NCI-H2196 treated with DMSO at 0.1 percent for 48 hours (cell line): ENCODE results near the gene ST6GALNAC6.

Source experiments
- DNase-seq: peaks from one replicate; lab custom pipeline; 2025; ENCODE audit not compliant: unreplicated experiment; lab: John Stamatoyannopoulos, UW

Gene ST6GALNAC6

DNA sequence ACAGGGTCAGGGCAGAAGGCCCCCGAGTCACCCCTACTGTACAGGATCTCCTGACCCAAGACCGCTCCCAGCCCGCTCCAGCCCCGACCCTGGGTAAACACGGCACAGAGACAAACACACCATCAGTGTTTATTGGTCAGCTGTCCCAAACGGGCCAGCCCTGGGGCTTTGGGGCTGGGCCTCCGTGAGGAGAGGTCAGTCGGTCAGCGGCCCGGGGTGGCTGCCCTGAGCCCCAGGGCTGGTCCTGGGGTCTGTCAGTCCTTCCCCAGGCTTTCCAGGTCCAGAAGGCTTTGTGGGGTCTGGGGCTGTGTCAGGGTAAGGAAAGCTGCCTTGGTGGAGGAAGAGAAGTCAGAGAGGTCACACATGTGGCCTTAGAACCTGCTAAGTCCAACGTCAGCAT, 35.6 kb upstream of the ST6GALNAC6 start:
- no peak for DNase-seq

DNA sequence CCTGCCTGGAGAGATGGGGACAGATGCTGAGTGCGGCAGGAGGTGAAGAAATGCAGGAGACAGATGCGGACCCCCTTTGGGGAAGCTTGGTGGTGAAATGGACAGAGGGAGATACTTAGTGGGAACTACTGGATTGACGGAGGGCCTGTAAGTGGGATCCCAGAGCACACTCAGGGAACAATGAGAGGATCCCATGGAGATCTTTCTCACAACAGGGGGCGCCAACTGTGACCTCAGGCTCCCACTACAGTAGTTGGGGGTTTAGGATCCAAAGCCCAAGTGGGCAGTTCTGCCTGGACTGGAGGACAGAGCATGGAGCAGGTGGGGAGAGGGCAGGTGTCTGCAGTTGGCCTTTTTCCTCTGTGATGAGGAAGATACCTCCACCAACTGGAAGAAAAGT, 34.8 kb upstream of the ST6GALNAC6 start:
- DNase-seq, result no peak

DNA sequence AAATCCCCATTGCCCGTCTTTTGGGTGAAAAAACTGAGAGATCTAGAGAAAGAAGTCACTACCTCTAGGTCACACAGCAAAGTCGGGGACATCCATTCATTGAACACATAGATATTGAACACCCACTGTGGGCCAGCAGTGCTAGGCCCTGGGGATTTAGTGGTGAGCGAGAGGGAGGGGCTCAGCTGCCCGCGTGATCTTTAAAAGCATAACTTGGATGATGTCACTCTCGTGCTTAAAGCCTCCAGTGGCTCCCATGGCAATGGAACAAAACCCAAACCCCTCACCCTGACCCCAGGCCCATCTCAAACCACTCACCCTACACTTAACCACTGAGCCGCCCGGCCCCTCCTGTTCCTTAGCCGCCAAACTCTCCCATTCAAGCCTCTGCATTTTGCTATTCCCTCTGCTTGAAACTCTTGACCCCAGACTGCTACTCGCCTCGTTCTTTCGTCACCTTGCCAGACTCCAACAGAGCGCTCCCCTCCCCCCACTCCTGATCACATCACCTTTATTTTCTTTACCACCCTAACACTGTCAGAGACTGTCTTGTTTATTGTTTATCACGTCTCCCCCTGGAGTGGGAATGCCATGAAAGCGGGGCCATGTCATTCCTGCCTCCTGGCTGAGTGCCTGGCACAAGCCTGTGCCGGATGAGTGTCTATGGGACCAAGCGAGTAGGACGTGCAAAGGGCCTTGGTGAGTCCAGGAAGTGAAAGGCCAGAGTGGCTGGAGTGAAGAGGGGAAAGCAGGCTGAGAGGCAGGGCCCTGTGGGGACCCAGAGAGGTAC, 31.9 kb upstream of the ST6GALNAC6 start:
- DNase-seq, result peak; percentile 78

DNA sequence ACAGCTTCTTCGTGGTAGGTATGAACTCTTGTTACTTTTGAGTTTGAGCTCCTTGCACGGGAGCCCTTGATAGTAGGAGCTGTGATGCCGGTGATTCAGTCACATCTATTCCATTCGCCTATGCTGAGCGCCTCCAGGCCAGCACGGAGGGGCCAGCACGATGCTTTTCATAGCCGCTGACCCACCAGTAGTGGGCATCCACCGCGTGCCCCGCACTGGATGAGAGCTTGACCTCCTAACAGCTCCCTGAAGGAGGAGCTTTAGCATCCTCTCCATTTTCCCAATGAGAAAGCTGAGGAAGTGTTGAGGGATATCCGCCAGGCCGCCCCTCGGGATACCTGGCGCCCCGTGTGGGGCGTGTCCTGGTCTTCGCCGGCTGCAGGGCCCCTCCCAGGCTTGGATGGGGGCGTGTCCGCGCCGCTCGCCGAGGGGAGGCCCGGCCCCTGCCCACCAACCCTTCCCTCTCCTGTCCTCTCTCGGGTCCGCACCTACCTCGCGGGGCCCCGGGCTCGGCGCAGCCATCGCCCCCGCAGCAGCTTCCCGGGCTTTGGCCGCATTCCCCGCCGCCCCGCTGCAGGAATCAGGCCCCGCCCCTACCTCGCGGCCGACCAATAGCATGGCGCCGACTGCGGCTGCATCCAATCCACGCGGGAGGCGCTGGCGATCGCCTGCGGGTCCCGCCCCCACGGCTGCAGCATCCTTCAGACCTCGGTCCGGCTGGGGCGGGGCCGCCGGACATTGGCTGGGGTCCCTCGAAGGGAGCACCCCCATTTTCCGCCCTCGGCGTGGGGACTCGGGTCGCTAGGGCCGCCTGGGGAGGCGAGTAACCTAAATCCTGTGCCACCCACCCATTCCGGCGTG, 31.1 kb upstream of the ST6GALNAC6 start, which contains the start of gene PIP5KL1:
Gene PIP5KL1, minus strand, starts transcription at position 547 of the 861 bp plus-strand sequence. Its CDS starts 25 bp downstream, at position 522.
- DNase-seq, result peak; percentile 74

DNA sequence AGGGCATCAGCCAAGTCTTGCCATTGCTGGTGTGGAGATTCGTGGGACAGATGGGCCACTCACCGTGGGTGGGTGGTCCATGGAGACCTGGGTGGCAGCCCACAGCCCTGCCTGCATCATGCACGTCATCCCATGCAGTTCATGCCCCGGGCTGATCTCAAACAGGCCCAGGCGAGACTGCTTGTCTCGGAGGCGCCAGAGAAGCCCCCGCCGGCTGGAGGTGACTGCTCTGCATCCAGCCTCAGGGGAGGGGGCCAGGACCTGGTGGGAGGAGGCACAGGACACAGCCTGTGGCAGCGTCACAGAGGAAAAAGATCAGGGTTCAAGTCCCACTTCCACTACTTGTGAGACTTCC, 30.2 kb upstream of the ST6GALNAC6 start:
- no peak for DNase-seq

DNA sequence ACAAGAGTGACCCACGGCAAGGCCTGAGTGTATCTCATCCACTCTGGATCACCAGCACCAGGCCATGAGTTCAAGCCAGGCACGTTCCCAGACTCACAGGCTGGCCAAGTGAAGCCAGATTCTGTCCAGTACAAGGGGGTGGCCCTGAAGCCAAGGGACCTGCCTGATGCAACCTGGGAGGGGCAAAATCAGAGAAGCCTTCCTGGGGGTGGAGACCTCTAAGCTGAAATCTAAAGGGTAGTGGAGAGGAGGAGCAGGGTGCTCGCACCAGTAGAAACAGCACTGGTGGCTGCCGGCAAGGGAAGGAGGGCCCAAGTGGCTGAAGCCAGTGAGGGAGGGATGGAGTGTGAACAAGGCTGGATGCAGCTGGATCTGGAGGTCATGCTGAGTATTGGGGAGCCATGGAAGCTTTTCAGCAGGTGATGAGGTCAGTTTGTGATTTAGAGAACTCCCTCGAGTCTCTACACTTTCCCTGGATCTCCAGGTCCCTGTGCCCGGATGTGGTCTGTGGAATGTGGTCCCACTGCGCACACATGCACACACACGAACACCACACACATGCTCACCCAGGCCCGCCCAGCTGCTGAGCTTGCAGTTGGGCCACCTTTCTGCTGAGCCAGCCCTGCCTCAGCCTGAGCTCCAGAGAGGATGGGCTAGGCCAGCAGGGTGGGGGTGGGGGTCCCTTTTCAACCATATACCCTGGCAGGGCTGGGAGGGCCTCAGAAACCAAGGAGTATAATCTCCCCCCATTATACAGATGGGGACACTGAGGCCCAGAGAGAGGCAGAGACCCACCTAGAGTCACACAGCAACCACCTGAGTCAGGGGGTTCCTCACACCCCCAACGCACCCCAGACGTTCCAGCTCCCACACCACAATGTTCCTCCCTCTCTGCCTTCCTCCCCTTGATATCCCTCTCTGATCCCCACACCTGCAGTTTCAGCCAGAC, 29.5 kb upstream of the ST6GALNAC6 start:
- no peak for DNase-seq

DNA sequence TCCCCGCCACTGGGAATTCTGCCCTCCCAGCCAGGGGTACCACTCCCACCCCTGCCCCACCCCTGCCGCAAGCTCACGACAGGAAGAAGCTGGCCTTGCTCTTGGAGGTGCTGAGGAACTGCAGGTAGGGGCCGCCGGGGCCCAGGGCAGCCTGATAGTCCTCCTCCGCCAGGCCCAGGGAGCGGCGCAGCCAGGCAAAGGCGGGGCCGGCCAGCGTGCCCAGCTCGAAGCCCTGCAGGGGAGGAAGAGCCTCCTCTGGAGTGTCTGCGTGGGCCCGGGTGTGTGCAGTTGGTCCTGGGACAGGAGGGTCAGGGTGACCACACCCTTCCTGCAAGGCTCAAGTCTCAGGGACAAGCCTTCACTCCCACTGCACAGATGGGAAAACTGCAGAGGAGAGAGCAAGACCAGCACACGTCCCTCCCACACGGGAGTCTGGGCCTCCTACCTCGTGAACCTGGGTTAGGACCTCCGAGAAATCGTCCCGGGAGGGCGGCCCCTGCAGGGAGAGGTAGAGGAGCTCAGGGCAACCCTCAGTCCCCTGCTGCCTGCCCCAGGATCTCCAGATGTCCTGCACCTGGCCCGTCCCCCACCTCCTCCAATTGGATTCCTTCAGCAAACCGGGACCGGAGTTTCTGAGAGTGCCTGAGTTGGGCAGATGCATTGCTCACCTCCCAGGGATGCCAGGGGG, 28.7 kb upstream of the ST6GALNAC6 start:
- DNase-seq, result no peak

DNA sequence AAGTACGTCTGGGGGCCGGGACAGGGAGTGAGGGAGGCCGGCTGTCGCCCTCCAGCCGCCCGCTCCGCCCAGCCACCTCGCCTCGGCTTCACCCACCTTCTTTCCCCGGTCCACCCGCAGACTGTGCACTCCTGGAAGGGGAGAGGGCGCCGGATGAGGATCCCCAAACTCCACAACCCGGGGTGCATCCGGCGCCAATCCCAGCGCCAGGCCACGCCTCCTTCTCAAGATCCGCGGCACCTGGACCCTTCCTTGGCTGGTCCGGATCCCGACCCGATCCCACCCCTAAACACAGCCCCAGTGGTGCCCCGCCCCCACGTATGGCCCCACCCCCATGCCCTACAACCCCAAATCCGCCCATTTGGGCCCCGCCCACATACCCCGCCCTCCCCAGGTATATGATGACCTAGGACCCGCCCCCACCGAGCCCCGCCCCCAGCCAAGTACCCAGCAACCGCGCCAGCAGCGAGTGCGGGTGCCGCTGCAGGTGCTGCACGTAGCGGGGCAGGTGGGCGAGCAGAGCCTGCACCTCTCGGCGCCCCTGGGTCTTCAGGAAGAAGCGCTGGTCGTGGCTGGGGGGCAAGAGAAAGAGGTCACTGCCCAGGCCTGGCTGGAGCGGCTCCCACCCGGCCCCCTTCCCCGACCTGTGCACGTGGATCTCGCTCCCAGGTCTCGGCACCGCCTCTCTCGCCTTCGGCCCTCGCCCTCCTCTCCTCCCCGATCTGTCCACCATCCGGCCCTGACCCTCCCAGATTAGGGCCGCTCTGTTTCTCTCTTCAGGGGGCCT, 28.0 kb upstream of the ST6GALNAC6 start:
- DNase-seq, result no peak

DNA sequence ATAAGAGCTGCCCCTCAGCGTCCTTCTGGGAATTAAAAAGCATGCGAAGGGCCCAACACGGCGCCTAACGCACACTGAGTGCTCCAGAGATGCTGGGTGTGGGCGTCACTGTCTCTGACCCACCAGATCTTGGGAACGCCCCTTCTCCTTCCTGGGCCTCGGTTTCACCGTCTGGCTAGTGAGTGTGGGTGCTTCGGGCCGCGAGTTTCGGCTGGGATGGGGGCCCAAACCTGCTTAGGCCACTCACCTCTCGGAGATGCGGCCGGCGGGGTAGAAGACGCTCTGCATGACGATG, 27.4 kb upstream of the ST6GALNAC6 start:
- no peak for DNase-seq

DNA sequence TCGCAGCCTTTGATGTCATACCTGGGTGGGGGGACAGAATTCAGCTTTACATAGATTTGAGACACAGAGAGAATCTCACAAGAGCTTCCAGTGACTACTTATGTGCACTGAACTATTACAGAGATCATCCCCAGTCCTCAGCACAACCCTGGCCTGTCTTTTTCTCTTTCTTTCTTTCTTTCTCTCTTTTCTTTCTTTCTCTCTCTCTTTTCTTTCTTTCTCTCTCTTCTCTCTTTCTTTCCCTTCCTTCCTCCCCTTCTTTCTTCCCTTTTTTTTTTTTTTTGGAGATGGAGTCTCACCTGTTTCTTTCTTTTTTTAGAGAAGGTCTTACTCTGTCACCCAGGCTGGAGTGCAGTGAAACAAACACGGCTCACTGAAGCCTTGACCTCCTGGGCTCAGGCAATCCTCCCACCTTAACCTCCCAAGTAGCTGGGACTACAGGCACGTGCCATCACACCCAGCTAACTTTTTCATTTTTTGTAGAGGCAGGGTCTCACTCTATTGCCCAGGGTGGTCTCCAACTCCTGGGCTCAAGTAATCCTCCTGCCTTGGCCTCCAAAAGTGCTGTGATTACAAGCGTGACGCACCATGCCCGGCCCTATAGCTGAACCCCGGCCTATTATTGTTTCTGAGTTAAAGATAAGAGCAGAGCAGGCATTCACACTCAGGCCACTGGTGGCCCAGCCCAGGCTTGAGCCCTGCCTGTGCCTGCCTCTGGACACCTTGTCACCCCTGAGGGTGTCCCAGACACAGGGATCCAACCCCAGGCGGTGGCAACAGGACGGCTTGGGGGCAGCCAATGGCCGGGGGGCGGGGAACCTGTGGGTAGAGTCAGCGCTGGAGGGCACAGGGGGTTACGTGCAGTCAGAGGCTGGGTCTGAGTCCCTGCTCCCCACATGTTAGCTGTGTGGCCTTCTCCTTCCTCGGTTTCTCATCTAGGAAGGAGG, 26.8 kb upstream of the ST6GALNAC6 start:
- DNase-seq, result no peak

DNA sequence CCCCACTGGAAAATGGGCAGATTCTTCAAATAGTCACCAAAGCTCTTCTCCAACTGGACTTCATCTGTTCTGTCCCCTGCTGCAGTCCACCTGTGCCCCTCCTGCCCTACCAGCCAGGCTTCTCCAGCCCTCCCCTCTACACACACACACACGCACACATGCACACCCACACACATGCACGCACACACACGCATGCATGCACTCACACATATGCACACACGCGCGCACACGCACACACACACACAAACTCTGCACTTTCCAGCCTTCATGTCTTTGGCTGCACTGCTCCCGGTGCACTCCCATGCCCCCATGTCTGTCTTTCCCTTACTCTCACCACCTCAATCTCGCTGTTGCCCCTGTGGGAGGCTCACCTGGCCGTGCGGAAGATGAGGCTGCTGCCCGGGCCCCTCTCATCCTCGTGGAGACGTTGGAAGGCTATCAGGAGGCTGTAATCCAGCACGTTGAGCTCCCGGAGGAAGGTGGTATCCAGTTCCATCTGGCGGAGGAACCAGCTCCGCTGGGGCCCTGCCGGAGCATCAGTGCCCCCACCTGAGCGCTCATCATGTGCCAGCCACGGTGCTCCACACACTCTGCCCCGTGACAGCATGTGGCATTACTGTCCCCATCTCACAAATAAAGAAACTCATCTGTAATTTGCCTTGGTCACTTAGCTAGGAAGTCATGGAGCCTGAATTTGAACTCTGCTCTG, 25.5 kb upstream of the ST6GALNAC6 start:
- no peak for DNase-seq

DNA sequence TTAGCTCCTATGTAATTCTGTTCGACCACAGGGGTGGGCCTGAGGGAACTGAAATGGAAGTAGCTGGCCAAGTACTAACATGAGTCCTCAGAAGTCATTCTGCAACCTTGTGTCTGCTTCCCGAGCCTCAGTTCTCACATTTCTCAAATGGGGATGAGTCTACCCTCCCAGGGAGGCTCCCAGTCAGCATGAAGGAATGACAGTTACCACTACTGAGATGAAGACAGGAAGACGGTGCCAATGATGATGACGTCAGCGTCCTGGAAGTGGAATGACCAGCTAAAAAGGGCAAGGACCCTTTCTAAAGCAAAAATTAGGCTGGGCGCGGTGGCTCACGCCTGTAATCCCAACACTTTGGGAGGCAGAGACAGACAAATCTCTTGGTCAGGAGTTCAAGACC, 24.4 kb upstream of the ST6GALNAC6 start:
- DNase-seq, result no peak

DNA sequence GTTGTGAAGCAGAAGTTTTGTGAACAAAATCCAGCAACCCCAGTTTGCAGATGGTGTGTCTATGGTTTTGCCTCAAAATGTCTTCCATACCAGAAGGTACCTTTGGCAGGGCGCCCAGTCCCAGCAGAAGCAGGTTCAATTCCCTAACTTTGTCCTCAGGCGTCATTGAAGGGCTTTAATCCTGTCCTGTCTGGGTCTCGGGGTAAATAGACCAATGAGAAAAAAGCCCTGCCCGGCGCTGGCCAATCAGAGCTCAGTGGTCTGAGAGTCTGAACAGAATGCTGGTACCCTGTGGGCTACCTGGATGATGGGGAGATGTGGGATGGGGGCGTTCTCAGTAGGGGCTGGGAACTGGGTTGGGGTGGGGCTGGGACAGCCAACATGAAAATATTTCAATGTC, 23.6 kb upstream of the ST6GALNAC6 start:
- DNase-seq, result no peak

DNA sequence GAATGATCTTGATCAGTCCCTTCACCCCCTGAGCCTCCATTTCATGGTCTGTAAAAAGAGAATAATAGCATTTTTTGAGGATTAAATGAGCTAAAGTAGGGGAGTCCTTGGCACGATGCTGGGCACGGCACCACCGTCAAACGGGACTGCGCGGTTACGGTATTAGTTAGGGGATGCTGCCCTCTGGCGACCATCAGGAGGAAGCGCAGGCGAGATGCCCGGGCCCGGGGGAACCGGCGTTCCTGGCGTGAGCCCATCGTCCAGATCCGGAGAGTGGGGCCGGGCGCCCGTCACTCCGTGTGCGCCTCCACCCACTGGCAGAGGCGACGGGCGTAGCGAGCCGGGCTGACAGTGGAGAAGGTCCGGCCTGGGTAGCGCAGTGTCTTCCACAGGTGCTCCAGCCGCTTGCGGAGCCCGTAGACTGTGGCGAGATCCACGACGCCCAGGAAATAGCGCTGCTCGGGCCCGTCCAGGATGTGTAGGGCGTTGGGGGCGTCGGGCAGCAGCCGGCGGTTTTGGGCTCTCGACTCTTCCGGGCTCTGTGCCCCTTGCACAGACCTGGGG, 22.2 kb upstream of the ST6GALNAC6 start:
- peak; percentile 36 for DNase-seq

DNA sequence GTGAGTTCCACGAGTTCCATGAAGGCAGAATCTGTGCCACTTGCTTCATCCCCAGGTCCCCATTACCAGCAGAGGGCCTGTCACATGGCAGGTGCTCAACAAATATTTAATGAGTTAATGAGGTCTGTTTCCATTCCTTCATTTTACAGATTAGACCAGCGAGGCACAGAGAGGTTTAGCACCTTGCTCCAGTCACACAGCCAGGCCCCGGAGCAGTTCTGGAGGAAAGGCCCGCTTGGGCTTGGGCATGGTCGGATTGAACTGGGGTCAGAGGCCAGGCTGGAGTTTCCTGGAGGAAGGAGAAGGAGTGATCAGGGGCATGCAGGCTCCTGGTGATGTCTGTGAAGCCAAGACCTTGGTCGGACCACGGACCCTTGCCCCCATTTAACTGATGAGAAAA, 21.4 kb upstream of the ST6GALNAC6 start:
- no peak for DNase-seq

DNA sequence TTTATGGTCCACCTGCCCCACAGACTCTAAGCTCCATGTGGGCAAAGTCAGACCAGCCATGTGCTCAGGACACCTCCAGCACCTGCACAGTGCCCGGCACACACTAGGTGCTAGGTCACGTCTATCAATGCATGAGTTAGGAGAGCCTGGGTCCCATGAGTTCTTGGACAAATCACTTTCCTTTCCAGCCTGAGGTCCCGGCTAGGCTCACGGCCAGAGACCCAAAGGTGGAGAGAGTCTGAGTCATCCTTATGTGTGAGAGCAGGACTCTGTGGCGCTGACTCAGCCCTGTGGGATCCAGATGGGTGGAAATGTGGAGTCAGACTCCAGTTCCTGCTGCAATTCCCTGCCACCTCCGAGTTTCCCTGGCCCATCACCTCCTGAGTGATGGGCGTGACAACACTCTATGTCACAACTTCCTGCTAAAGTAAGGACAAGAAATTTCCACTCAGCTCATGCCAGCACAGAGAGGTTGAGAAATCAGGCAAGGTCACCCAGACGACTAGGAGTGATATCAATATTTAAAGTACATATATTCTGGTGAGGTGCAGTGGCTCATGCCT, 19.9 kb upstream of the ST6GALNAC6 start:
- DNase-seq, result no peak
